Peyer's patch (tissue), 4 donors: ENCODE results near the gene MS4A6A. TPM values are rescaled to one million over a fixed set of nuclear protein-coding genes. Genes with fewer than 3 reads are reported as not detected.

ENCODE experiments used
- DNase-seq, 3 donors: peaks; one replicate each; pipeline ENCODE4 v3.0.0-alpha.2; 2017 to 2019
- H3K27ac ChIP-seq, 4 donors: fragments of 200-600 bp; sonication (generic); one replicate each; pipeline ENCODE4 v1.5.1; 2016 to 2019
- H3K27me3 ChIP-seq, 2 donors: fragments of 200-600 bp; sonication (generic); one replicate each; pipeline ENCODE4 v1.5.1; 2019
- H3K36me3 ChIP-seq, 3 donors: fragments of 200-600 bp; sonication (generic); one replicate each; pipeline ENCODE4 v1.5.1; 2016 to 2019
- H3K4me1 ChIP-seq, 4 donors: fragments of 200-600 bp; sonication (generic); one replicate each; pipeline ENCODE4 v1.5.1; 2016 to 2019
- H3K4me3 ChIP-seq, 4 donors: fragments of 200-600 bp; sonication (generic); 1 replicate in 3 of 4; 2 replicates in 1 of 4; pipeline ENCODE4 v1.5.1; 2016 to 2019; ENCODE audit warnings: mild to moderate bottlenecking in 1 of 4
- H3K9me3 ChIP-seq, 4 donors: fragments of 200-600 bp; sonication (generic); one replicate each; pipeline ENCODE4 v1.5.1; 2016 to 2019; ENCODE audit warnings: mild to moderate bottlenecking in 1 of 4
- POLR2A ChIP-seq, 2 donors: fragments of 450-650 bp; IDR thresholded peaks; one replicate each; pipeline ENCODE4 v1.5.1; 2017; ENCODE audit warnings: antibody characterized with exemption in 2 of 2, mild to moderate bottlenecking in 2 of 2, moderate library complexity in 2 of 2
- total RNA-seq, 4 donors: library from RNA; depleted of rRNA; stranded (reverse); fragments of >200 nt; gene quantifications; one replicate each; pipeline ENCODE4 v1.1.0, GENCODE V29; 2016
- TF ChIP-seq, protein P1 (sequence below), 6 experiments: fragments of 450-650 bp in 4 of 6; fragments of 200-600 bp in 2 of 6; sonication (generic) in 1 of 6; IDR thresholded peaks; one replicate each; pipeline ENCODE4 v1.5.1; 2017 to 2019; ENCODE audit warnings: antibody characterized with exemption in 6 of 6, mild to moderate bottlenecking in 3 of 6, moderate library complexity in 1 of 6

The MS4A6A gene
- total RNA-seq, 4 donors from 2014 or later = 7.4 to 66.0 (median 33.5) TPM

DNA sequence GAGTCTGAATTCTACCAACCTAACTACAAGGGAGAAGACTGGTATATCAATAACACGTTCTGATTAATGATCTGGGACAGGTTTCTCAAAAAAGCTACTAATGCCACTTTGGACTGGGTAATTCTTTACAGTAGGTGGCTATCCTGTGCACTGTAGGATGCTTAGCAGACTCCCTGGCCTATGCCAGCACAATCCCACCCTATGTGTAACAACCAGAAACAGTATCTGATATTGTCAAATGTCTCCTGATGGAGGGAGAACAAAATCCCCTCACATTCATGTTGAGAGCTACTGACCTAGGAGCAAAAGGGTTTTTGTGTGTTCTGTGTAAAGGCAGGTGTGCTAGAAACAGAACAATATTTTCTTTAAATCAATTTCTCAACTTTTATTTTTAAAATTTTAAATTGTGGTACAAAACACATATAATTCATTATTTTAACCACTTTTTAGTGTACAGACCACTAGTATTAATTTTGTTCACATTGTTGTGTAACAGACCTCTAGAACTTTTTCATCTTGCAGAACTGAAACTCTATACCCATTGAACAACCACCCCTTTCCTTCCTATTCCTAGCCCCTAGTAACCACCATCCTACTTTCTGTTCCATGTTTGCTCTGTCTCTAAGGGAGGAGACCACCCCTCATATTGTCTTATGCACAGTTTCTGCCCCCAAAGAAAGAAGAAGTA, 2.1 kb upstream of the MS4A6A start:
- peak overlapping the region in 1 of 4 donors; percentile 41 for H3K27ac ChIP-seq
- no peaks in the 10 kb centered on the region for H3K27me3 ChIP-seq
- TF ChIP-seq, protein P1, sequence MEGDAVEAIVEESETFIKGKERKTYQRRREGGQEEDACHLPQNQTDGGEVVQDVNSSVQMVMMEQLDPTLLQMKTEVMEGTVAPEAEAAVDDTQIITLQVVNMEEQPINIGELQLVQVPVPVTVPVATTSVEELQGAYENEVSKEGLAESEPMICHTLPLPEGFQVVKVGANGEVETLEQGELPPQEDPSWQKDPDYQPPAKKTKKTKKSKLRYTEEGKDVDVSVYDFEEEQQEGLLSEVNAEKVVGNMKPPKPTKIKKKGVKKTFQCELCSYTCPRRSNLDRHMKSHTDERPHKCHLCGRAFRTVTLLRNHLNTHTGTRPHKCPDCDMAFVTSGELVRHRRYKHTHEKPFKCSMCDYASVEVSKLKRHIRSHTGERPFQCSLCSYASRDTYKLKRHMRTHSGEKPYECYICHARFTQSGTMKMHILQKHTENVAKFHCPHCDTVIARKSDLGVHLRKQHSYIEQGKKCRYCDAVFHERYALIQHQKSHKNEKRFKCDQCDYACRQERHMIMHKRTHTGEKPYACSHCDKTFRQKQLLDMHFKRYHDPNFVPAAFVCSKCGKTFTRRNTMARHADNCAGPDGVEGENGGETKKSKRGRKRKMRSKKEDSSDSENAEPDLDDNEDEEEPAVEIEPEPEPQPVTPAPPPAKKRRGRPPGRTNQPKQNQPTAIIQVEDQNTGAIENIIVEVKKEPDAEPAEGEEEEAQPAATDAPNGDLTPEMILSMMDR (IDR thresholded peaks at IDR 0.05) = no peak
- TF ChIP-seq POLR2A (IDR thresholded peaks at IDR 0.05) = no peak
- no peaks in the 10 kb centered on the region for H3K9me3 ChIP-seq
- no peak for DNase-seq
- H3K4me1 ChIP-seq = no peaks in the 10 kb centered on the region
- H3K36me3 ChIP-seq = no peaks in the 10 kb centered on the region
- H3K4me3 ChIP-seq = no peak overlapping the region

DNA sequence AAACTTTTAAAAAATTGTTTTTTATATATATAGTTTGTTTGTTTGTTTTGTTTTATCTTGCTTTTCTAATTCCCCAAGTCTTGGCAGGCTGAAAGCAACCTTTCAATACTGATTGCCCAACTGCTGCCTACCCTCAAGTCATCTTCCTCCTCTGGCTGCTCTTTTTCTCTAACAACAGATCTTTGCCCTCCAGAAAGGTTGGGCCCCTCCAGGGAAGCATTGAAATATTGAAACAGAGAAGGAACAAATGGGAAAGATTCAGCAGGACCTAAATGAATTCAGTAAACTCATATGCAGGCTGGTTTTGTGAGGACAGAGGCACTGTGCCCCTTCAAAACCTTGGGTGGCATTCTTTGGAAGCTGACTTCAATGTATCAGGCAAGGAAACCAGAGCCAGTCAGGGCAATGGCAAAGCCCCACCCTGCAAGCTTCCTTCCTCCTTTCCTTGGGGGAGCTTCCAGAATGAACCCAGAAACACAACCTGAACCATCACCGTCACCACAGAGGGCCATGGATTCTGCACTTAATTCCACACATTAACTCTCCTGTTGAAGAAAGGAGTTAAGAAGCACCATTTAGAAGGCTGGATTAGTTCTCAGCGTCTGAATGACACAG, 815 bp upstream of the MS4A6A start:
- no peak for DNase-seq
- Histone ChIP-seq H3K36me3 (no peaks in the 10 kb centered on the region), H3K4me3 (no peak overlapping the region), H3K9me3 (no peaks in the 10 kb centered on the region), H3K4me1 (no peaks in the 10 kb centered on the region), H3K27me3 (no peaks in the 10 kb centered on the region), H3K27ac (peak overlapping the region in 2 of 4 donors; percentile 41 to 47)
- TF ChIP-seq, protein P1 (IDR thresholded peaks at IDR 0.05) = no peak
- no peak for TF ChIP-seq POLR2A (IDR thresholded peaks at IDR 0.05)

DNA sequence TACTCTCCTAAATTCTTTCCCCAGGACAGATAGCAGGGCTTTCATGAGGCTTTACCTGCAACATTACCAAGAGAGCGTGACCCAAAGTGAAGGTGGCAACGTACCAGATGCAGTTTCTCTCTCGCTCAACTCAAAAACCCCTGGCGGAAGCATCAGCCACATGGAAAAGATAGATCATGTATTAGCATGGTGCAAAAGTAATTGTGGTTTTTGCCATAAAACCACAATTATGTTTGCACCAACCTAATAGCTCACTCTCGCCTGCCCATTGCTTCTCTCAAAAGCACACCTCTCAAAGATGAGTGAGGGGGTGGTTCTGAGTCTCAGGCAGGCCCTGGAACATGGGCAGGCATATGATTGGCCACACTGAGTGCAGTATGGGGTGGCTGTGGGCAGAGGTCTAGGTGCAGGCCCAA, 7.0 kb downstream of the MS4A6A start:
- Histone ChIP-seq H3K4me1 (no peaks in the 10 kb centered on the region), H3K9me3 (no peaks in the 10 kb centered on the region)
- TF ChIP-seq, protein P1 (IDR thresholded peaks at IDR 0.05) = no peak
- no peak for TF ChIP-seq POLR2A (IDR thresholded peaks at IDR 0.05)

DNA sequence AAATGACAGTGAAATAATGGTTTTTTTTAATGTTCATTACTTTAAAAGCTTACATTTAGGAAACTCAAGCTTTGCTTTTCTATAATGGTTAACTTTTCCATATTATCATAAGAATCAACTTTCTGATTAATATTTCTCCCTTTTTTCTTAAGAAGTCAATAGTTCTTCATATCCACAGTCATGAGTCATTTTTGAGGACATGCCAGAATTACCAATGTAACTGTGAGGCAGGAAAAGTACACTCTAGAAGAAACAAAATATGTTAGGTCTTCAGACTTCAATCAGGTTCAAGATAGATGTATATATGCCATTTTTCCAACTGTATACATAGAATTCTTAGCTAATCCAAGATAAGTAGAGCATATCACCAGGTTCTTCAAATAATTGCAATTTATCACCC, 10.9 kb downstream of the MS4A6A start:
- TF ChIP-seq POLR2A (IDR thresholded peaks at IDR 0.05) = no peak
- TF ChIP-seq, protein P1 (IDR thresholded peaks at IDR 0.05) = no peak
- Histone ChIP-seq H3K27me3 (no peaks in the 10 kb centered on the region), H3K36me3 (no peaks in the 10 kb centered on the region)

More for the DNA sequence above, 7.0 kb downstream of the MS4A6A start:
- H3K27me3 ChIP-seq = no peaks in the 10 kb centered on the region
- DNase-seq = no peak
- no peaks in the 10 kb centered on the region for H3K36me3 ChIP-seq
- no peak overlapping the region for H3K4me3 ChIP-seq
- no peak overlapping the region for H3K27ac ChIP-seq

DNA sequence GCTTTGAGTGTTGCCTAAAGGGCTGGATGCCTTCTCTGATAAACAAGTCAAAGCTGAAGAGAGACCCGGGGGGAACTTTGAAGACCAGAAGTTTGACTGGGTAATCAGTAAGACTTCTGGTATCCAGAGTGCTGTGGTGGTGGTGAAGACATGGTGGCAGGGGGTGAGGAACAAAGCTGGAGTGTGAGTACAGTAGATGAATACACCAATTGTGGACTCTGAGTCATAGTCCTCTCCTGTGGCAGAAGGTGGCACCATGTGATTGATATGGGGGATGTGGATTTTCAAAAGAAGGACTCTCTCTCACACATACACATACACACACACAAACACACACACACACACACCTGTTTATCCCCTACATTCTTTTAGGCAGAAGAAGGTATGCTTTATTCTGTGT, 12.3 kb downstream of the MS4A6A start:
- Histone ChIP-seq H3K27ac (peak overlapping the region in 1 of 4 donors; percentile 25), H3K36me3 (no peaks in the 10 kb centered on the region), H3K4me3 (no peak overlapping the region), H3K27me3 (no peaks in the 10 kb centered on the region), H3K9me3 (peaks cover 0 to 9% (median 0%) of the 10 kb centered on the region in 4 donors), H3K4me1 (no peaks in the 10 kb centered on the region)
- no peak for DNase-seq
- TF ChIP-seq POLR2A (IDR thresholded peaks at IDR 0.05) = no peak
- TF ChIP-seq, protein P1 (IDR thresholded peaks at IDR 0.05) = no peak

More for the DNA sequence above, 10.9 kb downstream of the MS4A6A start:
- no peak overlapping the region for H3K4me3 ChIP-seq
- DNase-seq = no peak
- H3K27ac ChIP-seq = no peak overlapping the region
- peaks cover 0 to 9% (median 0%) of the 10 kb centered on the region in 4 donors for H3K9me3 ChIP-seq
- no peaks in the 10 kb centered on the region for H3K4me1 ChIP-seq
